ENCODE data around the gene GPC6.

GPC6 gene

DNA sequence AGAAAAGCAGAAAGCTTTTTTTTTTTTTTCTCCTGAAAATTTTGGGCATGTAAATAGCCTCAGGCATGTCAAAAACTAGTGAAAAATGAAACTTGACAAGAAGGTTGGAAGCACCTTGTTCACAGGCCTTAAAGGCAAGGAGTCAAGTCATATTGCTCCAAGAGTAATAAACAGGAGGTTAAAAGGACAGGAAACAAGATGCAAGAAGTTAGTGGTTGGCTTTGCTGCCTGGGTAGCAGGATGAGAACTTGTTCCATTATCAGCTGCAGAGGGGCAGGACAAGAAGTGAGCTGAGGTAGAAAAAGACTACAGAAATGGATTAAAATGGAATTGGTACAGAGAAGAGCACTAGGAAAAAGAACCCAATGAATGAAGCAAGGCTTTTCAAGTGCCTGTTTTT lies 1010.3 kb downstream of the GPC6 start:
- ChIA-PET POLR2A (no interaction called here), CTCF (interaction anchor here (1.3 kb wide), 1 partner anchor 45 kb away, joined by 3 read pairs; no protein-coding TSS in a partner anchor)
- Histone ChIP-seq H3K4me3 (ENCODE audit: control insufficient read depth in 1 of 7, extremely low read depth in 1 of 7, insufficient read depth in 4 of 7, low read depth in 2 of 7, low read length in 6 of 7) (peak overlapping the region in 2 of 7 experiments; percentile 16 to 19), H3K36me3 (ENCODE audit: control insufficient read depth in 4 of 4, insufficient read depth in 4 of 4, low read length in 3 of 4) (no peaks in the 10 kb centered on the region), H3K27ac (ENCODE audit: insufficient read depth in 1 of 2, low read depth in 1 of 2, low read length in 2 of 2, poor library complexity in 1 of 2, severe bottlenecking in 2 of 2) (peak overlapping the region in 1 of 2 experiments; percentile 59), H3K27me3 (replicated peaks in 2 of 5; ENCODE audit: control insufficient read depth in 4 of 5, insufficient read depth in 5 of 5, low read length in 4 of 5) (no peaks in the 10 kb centered on the region), H3K4me1 (ENCODE audit: control extremely low read depth in 1 of 4, control insufficient read depth in 4 of 4, insufficient read depth in 4 of 4, low read length in 3 of 4) (peaks cover 11 to 36% (median 24%) of the 10 kb centered on the region in 4 experiments), H3K9me3 (ENCODE audit: control extremely low read depth in 1 of 5, control insufficient read depth in 4 of 5, insufficient read depth in 2 of 5, low read depth in 1 of 5, low read length in 4 of 5) (no peaks in the 10 kb centered on the region)
- DNase-seq: peak in 2 of 3 donors; percentile 54 to 73

DNA sequence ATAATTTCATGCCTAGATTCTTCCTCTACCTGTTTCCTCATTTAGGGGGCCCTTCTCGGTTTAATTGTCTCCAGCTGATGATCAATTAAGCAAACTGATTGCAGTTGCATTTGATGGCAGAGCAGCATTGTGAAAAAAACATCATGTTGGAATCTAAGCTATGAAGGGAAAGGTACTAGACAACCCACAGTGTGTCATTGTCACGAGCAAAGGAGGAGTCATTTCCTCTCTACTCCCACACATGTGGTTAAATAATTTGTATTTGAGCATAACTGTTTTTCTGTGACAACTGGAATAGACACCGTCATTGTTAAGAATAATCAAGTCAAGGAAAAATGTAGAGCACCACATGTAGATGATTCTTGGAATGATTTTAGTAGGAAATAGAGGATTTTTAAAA lies 1012.5 kb downstream of the GPC6 start:
- ChIA-PET POLR2A (no interaction called here), CTCF (interaction anchor here (1.2 kb wide), 1 partner anchor 44 kb away, joined by 3 read pairs; no protein-coding TSS in a partner anchor)
- DNase-seq: peak; percentile 61 to 93 (median 86)
- no peak overlapping the region for H3K4me3 ChIP-seq (ENCODE audit: control insufficient read depth in 1 of 7, extremely low read depth in 1 of 7, insufficient read depth in 4 of 7, low read depth in 2 of 7, low read length in 6 of 7)
- WGBS (ENCODE audit: insufficient coverage): no CpG with 5 or more reads among the region's 3 CpGs
- H3K9me3 ChIP-seq (ENCODE audit: control extremely low read depth in 1 of 5, control insufficient read depth in 4 of 5, insufficient read depth in 2 of 5, low read depth in 1 of 5, low read length in 4 of 5): no peaks in the 10 kb centered on the region
- no peak overlapping the region for H3K27ac ChIP-seq (ENCODE audit: insufficient read depth in 1 of 2, low read depth in 1 of 2, low read length in 2 of 2, poor library complexity in 1 of 2, severe bottlenecking in 2 of 2)
- no peaks in the 10 kb centered on the region for H3K27me3 ChIP-seq (replicated peaks in 2 of 5; ENCODE audit: control insufficient read depth in 4 of 5, insufficient read depth in 5 of 5, low read length in 4 of 5)
- no peaks in the 10 kb centered on the region for H3K36me3 ChIP-seq (ENCODE audit: control insufficient read depth in 4 of 4, insufficient read depth in 4 of 4, low read length in 3 of 4)
- peaks cover 11 to 36% (median 24%) of the 10 kb centered on the region in 4 experiments for H3K4me1 ChIP-seq (ENCODE audit: control extremely low read depth in 1 of 4, control insufficient read depth in 4 of 4, insufficient read depth in 4 of 4, low read length in 3 of 4)

DNA sequence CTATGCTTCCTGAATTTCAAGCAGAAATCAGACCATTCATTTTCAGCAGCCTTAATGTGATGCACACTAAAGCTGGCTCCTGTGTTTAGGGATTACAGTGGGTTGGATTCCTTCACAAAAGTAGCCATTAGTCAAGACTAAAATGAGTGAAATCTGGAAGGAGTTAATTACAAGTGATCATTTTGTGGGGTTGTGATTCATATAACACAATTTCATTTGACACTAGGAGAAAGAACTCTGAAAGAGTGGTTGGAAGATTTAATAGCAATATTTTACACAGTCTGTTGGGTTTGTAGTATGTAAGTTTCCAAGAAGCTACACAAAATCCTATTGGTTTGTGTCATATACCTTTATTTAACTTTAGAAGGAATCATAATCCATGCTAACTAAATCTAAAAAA lies 1015.9 kb downstream of the GPC6 start:
- Histone ChIP-seq H3K4me1 (ENCODE audit: control extremely low read depth in 1 of 4, control insufficient read depth in 4 of 4, insufficient read depth in 4 of 4, low read length in 3 of 4) (peaks cover 5 to 20% (median 9%) of the 10 kb centered on the region in 4 experiments), H3K27me3 (replicated peaks in 2 of 5; ENCODE audit: control insufficient read depth in 4 of 5, insufficient read depth in 5 of 5, low read length in 4 of 5) (no peaks in the 10 kb centered on the region), H3K9me3 (ENCODE audit: control extremely low read depth in 1 of 5, control insufficient read depth in 4 of 5, insufficient read depth in 2 of 5, low read depth in 1 of 5, low read length in 4 of 5) (peaks cover 0 to 6% (median 0%) of the 10 kb centered on the region in 5 experiments), H3K27ac (ENCODE audit: insufficient read depth in 1 of 2, low read depth in 1 of 2, low read length in 2 of 2, poor library complexity in 1 of 2, severe bottlenecking in 2 of 2) (no peak overlapping the region), H3K4me3 (ENCODE audit: control insufficient read depth in 1 of 7, extremely low read depth in 1 of 7, insufficient read depth in 4 of 7, low read depth in 2 of 7, low read length in 6 of 7) (no peak overlapping the region), H3K36me3 (ENCODE audit: control insufficient read depth in 4 of 4, insufficient read depth in 4 of 4, low read length in 3 of 4) (no peaks in the 10 kb centered on the region)
- POLR2A ChIA-PET: no interaction called here
- DNase-seq: no peak
- CTCF ChIA-PET: no interaction called here

DNA sequence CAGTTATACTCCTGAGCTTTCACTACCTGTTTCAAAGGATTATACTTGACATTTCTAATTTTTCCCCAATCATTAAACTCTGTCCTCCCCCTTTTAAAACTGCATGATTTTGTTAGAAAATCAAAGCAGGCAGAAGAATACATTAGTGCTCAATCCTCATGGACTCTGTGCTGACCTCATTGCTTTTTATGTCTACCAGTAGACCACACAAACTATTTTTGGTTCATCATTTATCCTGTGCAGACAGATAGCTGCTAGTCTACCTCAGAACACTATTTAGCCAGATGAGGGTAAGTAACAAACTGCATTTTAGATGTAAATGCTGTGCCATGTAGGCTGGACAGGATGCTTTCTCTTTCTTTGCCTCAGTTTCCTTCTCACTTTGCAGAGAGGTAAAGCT lies 1016.9 kb downstream of the GPC6 start:
- Histone ChIP-seq H3K4me3 (ENCODE audit: control insufficient read depth in 1 of 7, extremely low read depth in 1 of 7, insufficient read depth in 4 of 7, low read depth in 2 of 7, low read length in 6 of 7) (no peak overlapping the region), H3K27ac (ENCODE audit: insufficient read depth in 1 of 2, low read depth in 1 of 2, low read length in 2 of 2, poor library complexity in 1 of 2, severe bottlenecking in 2 of 2) (no peak overlapping the region), H3K36me3 (ENCODE audit: control insufficient read depth in 4 of 4, insufficient read depth in 4 of 4, low read length in 3 of 4) (no peaks in the 10 kb centered on the region), H3K4me1 (ENCODE audit: control extremely low read depth in 1 of 4, control insufficient read depth in 4 of 4, insufficient read depth in 4 of 4, low read length in 3 of 4) (peaks cover 5 to 13% (median 8%) of the 10 kb centered on the region in 4 experiments), H3K27me3 (replicated peaks in 2 of 5; ENCODE audit: control insufficient read depth in 4 of 5, insufficient read depth in 5 of 5, low read length in 4 of 5) (no peaks in the 10 kb centered on the region), H3K9me3 (ENCODE audit: control extremely low read depth in 1 of 5, control insufficient read depth in 4 of 5, insufficient read depth in 2 of 5, low read depth in 1 of 5, low read length in 4 of 5) (peaks cover 0 to 6% (median 0%) of the 10 kb centered on the region in 5 experiments)
- DNase-seq: no peak
- ChIA-PET CTCF (no interaction called here), POLR2A (no interaction called here)

DNA sequence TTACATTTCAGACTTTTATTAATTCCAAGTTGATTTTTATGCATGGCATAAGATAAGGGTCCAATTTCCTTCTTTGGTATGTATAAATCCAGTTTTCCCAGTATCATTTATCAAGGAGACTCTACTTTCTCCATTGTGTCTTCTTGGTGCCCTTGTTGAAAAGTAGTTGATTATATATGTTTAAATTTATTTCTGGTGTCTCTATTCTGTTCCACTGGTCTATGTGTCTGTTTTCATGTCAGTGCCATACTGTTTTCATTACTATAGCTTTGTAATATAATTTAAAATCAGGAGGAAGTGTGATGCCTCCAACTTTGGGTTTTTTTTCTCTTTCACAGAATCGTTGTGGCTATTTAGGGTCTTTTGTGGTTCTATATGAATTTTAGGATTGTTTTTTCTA lies 1019.9 kb downstream of the GPC6 start:
- ChIA-PET POLR2A (no interaction called here), CTCF (no interaction called here)
- no CpG with 5 or more reads among the region's 1 CpG for WGBS (ENCODE audit: insufficient coverage)
- no peak for DNase-seq
- H3K4me3 ChIP-seq (ENCODE audit: control insufficient read depth in 1 of 7, extremely low read depth in 1 of 7, insufficient read depth in 4 of 7, low read depth in 2 of 7, low read length in 6 of 7): no peak overlapping the region
- H3K36me3 ChIP-seq (ENCODE audit: control insufficient read depth in 4 of 4, insufficient read depth in 4 of 4, low read length in 3 of 4): no peaks in the 10 kb centered on the region
- no peaks in the 10 kb centered on the region for H3K27me3 ChIP-seq (replicated peaks in 2 of 5; ENCODE audit: control insufficient read depth in 4 of 5, insufficient read depth in 5 of 5, low read length in 4 of 5)
- H3K4me1 ChIP-seq (ENCODE audit: control extremely low read depth in 1 of 4, control insufficient read depth in 4 of 4, insufficient read depth in 4 of 4, low read length in 3 of 4): no peaks in the 10 kb centered on the region
- H3K9me3 ChIP-seq (ENCODE audit: control extremely low read depth in 1 of 5, control insufficient read depth in 4 of 5, insufficient read depth in 2 of 5, low read depth in 1 of 5, low read length in 4 of 5): peaks cover 0 to 6% (median 0%) of the 10 kb centered on the region in 5 experiments
- H3K27ac ChIP-seq (ENCODE audit: insufficient read depth in 1 of 2, low read depth in 1 of 2, low read length in 2 of 2, poor library complexity in 1 of 2, severe bottlenecking in 2 of 2): no peak overlapping the region

DNA sequence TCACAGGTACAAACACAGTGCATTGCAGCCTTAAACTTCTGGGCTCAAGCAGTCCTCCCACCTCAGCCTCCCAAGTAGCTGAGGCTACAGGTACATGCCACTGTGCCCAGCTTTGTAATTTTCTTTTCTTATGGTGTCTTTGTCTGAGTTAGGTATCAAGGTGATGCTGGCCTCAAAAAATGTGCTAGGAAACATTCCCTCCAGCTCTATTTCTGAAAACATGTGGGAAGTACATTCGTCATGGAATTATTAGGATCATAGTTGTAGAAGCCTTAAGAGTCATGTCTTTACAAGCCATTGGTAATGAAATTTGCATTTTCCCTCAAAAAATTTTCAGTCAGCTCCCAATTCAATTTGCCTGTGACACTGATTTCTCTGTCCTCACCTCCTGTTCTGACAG lies 1021.3 kb downstream of the GPC6 start:
- H3K4me1 ChIP-seq (ENCODE audit: control extremely low read depth in 1 of 4, control insufficient read depth in 4 of 4, insufficient read depth in 4 of 4, low read length in 3 of 4): no peaks in the 10 kb centered on the region
- H3K27ac ChIP-seq (ENCODE audit: insufficient read depth in 1 of 2, low read depth in 1 of 2, low read length in 2 of 2, poor library complexity in 1 of 2, severe bottlenecking in 2 of 2): no peak overlapping the region
- ChIA-PET CTCF (no interaction called here), POLR2A (no interaction called here)
- H3K9me3 ChIP-seq (ENCODE audit: control extremely low read depth in 1 of 5, control insufficient read depth in 4 of 5, insufficient read depth in 2 of 5, low read depth in 1 of 5, low read length in 4 of 5): peaks cover 0 to 6% (median 0%) of the 10 kb centered on the region in 5 experiments
- no peaks in the 10 kb centered on the region for H3K36me3 ChIP-seq (ENCODE audit: control insufficient read depth in 4 of 4, insufficient read depth in 4 of 4, low read length in 3 of 4)
- H3K27me3 ChIP-seq (replicated peaks in 2 of 5; ENCODE audit: control insufficient read depth in 4 of 5, insufficient read depth in 5 of 5, low read length in 4 of 5): no peaks in the 10 kb centered on the region
- no peak overlapping the region for H3K4me3 ChIP-seq (ENCODE audit: control insufficient read depth in 1 of 7, extremely low read depth in 1 of 7, insufficient read depth in 4 of 7, low read depth in 2 of 7, low read length in 6 of 7)
- no CpG with 5 or more reads among the region's 1 CpG for WGBS (ENCODE audit: insufficient coverage)
- DNase-seq: no peak

DNA sequence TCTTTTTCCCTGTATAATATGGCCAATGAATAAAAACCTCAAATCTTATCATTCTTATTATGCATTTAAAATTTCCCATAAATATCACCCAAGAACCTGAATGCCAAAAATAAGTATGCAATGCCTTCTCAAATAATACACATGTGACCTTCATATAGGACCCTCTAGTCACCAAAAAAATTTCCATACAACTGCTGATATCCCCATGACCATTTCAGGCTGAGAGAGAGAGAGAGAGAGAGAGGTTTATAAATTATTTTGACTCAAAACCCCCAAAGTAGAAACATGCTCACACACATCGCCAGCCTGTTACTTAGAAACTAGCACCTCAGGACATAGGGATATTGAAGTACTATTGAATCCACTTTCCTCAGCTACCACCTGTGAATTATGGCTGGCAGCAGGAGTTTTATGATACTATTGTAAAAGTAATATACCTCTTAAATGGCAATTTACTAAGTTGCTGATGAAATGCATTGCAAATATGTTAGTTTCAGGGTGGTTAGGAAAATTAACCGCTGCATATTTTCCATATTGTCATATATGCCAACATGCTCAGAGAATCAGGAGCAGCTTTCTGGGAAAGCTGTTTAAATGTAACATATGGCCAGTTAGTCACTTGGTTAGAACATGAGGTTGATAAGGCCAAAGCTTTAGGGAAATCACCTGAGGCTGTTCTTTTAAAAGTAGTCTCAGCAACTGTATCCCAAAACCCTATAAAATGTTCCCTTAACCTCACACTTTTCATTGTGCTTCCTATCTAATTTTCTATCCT lies 1022.0 kb downstream of the GPC6 start:
- ChIA-PET POLR2A (no interaction called here), CTCF (no interaction called here)
- no peaks in the 10 kb centered on the region for H3K36me3 ChIP-seq (ENCODE audit: control insufficient read depth in 4 of 4, insufficient read depth in 4 of 4, low read length in 3 of 4)
- no peak overlapping the region for H3K27ac ChIP-seq (ENCODE audit: insufficient read depth in 1 of 2, low read depth in 1 of 2, low read length in 2 of 2, poor library complexity in 1 of 2, severe bottlenecking in 2 of 2)
- DNase-seq: no peak
- H3K4me3 ChIP-seq (ENCODE audit: control insufficient read depth in 1 of 7, extremely low read depth in 1 of 7, insufficient read depth in 4 of 7, low read depth in 2 of 7, low read length in 6 of 7): no peak overlapping the region
- no CpG with 5 or more reads among the region's 2 CpGs for WGBS (ENCODE audit: insufficient coverage)
- H3K9me3 ChIP-seq (ENCODE audit: control extremely low read depth in 1 of 5, control insufficient read depth in 4 of 5, insufficient read depth in 2 of 5, low read depth in 1 of 5, low read length in 4 of 5): peaks cover 0 to 6% (median 0%) of the 10 kb centered on the region in 5 experiments
- H3K4me1 ChIP-seq (ENCODE audit: control extremely low read depth in 1 of 4, control insufficient read depth in 4 of 4, insufficient read depth in 4 of 4, low read length in 3 of 4): no peaks in the 10 kb centered on the region
- no peaks in the 10 kb centered on the region for H3K27me3 ChIP-seq (replicated peaks in 2 of 5; ENCODE audit: control insufficient read depth in 4 of 5, insufficient read depth in 5 of 5, low read length in 4 of 5)

All from common myeloid progenitor, CD34-positive (primary cell).